DND-41 (cell line): ENCODE data around the gene ADAMTS12.

Experiments used
- CTCF ChIP-seq: IDR thresholded peaks from 2 replicates; pipeline ENCODE4 v1.5.1; 2012; ENCODE audit warnings: borderline replicate concordance, low read length, moderate library complexity, mild to moderate bottlenecking; ENCODE audit not compliant: poor library complexity, severe bottlenecking; ENCODE audit errors: extremely low read depth
- EZH2 ChIP-seq: IDR thresholded peaks from 3 replicates; pipeline ENCODE4 v1.6.1; 2012; ENCODE audit warnings: borderline replicate concordance, low read depth, mild to moderate bottlenecking, moderate library complexity, low read length, inconsistent platforms; ENCODE audit not compliant: severe bottlenecking

GRCh38 chr5:33772380-33772897, 119.4 kb downstream of the ADAMTS12 start:
- TF ChIP-seq CTCF: no peak
- no peak for TF ChIP-seq EZH2
